DMS53 treated with DMSO at 0.1 percent for 48 hours (cell line): Measurements from ENCODE around the gene KLF6.

Experiments
- DNase-seq: peaks from one replicate; lab custom pipeline; 2025; ENCODE audit not compliant: unreplicated experiment; lab: John Stamatoyannopoulos, UW

Gene KLF6

GRCh38 chr10:3775696-3776551, 9.1 kb downstream of the KLF6 start:
- no peak for DNase-seq

DNA sequence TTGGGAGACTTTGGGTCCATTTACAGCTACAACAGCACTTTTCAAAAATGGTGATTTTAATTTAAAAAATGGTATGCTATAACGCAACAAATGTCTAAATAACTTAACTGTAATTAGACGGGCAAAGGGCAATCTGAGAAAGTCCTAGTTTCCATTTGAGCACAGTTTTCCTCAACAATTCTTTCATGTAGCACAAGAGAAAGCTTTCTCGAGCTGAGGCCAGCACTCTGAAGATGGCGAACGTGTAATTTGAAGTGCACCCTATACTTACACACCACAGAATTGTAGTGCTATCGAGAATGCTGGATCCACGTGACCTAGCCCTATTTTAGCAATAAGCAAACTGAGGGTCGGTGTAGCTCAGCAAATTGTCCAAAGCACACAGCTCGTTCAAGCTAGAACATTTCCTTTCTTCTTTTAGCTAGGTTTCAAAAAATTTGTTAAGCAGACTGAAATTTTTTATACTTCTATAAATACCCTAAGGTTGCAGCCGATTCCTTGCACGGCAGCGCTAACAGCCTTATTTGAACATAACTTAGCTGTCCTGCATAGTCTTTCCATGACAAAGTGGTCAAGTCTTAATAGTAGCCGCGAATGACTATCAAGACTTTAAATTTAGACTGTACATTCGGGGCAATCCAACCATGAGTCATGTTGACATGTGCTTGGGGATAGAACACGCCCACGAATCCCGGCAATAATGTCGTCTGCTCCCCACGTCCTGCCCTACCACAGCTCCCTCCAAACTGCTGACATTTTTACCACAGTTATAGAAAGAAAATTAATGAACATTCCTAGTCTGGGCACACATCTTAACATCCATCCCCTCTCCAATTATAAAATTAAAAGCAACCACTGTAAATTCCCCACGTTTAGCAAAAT, 10.0 kb downstream of the KLF6 start:
- no peak for DNase-seq

GRCh38 chr10:3774018-3774813, 10.8 kb downstream of the KLF6 start:
- no peak for DNase-seq

- DNase-seq, result no peak
Observed at GRCh38 chr10:3773460-3774017, 11.5 kb downstream of the KLF6 start.

- DNase-seq, result no peak
Observed at GRCh38 chr10:3772361-3773171, 12.4 kb downstream of the KLF6 start.

- no peak for DNase-seq
Observed at GRCh38 chr10:3770611-3771110, 14.3 kb downstream of the KLF6 start.

DNA sequence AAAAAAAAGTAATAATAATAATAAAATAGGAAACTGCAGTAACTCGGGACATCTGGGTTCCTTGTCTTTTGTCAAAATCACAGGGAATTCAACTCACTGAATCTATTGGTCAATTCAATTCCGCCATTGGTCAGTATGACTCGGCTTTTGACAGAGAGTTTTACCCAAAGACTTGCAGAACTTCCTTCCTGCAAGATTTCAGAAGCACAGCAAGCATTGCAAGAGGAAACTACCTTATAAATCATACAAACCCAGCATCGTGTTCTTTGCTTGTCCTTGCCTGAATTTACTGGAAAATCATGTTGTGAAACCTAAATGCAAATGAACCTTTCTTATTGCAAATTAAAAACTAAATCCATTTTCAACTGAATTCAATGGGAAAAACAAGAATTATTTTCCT, 15.5 kb downstream of the KLF6 start:
- DNase-seq, result no peak

- no peak for DNase-seq
Observed at GRCh38 chr10:3766046-3766756, 18.8 kb downstream of the KLF6 start.

- no peak for DNase-seq
Observed at GRCh38 chr10:3765146-3765545, 19.9 kb downstream of the KLF6 start.

- DNase-seq, result no peak
Observed at GRCh38 chr10:3764626-3765112, 20.3 kb downstream of the KLF6 start.

GRCh38 chr10:3763852-3764625, 21.0 kb downstream of the KLF6 start:
- DNase-seq, result no peak

GRCh38 chr10:3763035-3763456, 22.0 kb downstream of the KLF6 start:
- DNase-seq, result no peak

DNA sequence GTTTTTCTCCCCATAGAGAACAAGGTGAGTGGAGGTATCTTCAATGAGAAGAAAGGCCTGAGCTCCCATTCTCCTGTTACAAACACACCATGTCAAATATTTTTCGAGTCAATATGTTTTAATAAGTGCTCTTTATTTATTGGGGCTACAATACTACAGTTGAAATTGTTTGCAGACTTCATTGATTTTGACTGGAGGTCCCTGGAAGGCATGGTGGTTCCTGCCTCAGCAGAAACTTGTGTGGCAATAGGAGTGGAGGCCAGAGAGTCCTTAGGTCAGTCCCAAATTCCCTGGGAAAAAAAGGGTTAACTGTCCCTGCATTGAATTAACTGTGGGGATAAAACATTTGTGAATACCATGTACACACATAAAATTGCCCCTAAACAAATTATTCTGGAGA, 22.7 kb downstream of the KLF6 start:
- DNase-seq, result no peak

DNA sequence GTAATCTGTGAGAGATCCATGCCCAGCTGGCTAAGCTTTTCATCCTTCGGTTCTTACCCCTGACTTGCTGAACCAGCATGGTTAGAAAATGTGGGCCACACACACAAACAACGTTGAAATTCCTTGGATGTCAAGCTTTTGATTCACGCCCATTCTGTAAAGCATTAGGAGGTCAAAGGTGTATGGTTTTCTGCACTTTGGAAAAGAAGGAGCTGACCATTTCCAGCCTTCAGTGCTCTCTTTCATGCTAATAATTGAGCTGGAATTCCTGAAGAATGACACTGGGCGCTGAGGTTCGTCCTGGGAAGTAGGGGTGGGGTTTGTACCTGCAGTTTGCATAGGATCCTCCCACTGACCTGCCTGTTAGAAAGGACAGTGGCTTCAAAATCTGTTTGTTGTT, 23.1 kb downstream of the KLF6 start:
- DNase-seq, result no peak

DNA sequence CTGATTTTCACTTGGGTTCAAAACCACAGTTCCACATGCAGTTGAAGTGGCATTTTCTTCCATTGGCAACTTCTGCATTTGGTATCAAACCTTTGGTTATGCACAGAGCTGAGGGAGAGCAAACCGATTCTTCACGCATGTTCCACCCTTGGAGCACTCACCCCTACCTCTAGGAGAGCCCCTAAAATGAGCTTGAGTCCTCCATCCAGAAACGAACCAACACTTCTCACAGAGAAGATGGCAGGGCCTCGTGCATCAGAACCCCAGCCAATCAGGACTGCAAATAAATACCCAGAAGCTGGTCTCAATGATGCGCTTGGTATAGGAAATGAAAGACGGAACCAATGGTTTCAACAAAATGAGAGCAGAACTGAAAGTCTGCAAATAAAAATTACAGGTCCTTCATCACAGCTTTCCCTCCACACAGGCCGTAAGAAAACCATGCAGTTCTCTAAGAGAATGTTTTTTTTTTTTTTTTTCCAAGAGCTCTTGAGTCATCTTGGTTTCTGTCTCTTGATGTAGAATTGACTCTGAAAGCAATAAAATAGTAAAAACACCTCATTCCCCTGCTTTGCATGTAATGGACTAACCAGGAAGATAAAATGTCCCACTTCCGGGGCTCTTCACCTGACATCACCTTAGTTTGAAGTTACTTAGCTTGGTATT, 23.9 kb downstream of the KLF6 start:
- DNase-seq, result no peak

- DNase-seq, result no peak
Observed at GRCh38 chr10:3760083-3760482, 24.9 kb downstream of the KLF6 start.

DNA sequence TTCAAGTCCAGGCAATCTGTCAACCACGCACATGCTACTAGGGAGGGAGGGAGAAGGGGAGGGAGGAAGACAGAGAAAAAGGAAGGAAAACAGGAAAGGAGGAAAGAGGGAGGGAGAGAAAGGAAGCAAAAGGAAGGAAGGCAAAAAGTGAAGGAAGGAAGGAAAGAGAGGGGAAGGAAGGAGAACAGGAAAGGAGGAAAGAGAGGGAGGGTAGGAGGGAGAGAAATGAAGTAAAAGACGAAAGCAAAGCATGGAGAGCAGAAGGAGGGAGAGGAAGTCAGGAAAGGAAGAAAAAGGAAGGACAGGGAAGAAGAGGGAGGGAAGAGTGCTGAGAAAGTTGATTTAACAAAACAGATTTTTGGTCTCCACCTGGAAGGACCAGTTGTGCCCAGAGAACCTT, 25.6 kb downstream of the KLF6 start:
- DNase-seq, result no peak

DNA sequence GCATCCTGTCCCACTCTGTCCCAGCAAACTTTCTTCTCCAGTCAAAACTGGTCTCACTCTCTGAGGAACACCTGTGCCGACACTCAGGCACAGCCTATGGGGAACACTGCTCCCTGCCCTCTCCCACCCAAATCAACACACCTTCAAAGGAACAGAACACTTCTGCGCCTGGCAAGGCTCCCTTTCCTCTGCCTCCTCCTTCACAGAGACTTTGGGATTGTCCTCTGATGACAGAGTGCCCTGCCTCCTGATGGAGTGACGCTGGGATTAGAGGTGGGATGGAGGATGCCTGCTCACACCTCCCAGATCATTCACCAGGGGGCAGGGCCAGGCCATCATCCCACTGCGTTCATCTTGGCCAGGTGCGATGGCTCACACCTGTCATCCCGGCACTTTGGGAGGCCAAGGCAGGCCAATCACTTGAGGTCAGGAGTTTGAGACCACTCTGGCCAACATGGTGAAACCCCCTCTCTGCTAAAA, 26.5 kb downstream of the KLF6 start:
- no peak for DNase-seq
